Tibial artery (tissue), 4 donors: ENCODE measurements around the gene MORN5.

ENCODE experiments used
- DNase-seq, 2 donors: peaks; one replicate each; pipeline ENCODE4 v3.0.0-alpha.2; 2019
- H3K27ac ChIP-seq, 2 donors: fragments of 200-600 bp; sonication (generic) in 1 of 2; 1 replicate in 1 of 2; 2 replicates in 1 of 2; pipeline ENCODE4 v1.5.1; 2018 to 2019; ENCODE audit warnings: mild to moderate bottlenecking in 1 of 2
- H3K27me3 ChIP-seq, 2 donors: fragments of 200-600 bp; sonication (generic) in 1 of 2; one replicate each; pipeline versions ENCODE4 v1.5.1 to v1.6.0; 2016 to 2019
- H3K36me3 ChIP-seq, 3 donors: fragments of 200-600 bp; sonication (generic) in 2 of 3; one replicate each; pipeline ENCODE4 v1.5.1; 2016 to 2019; ENCODE audit warnings: mild to moderate bottlenecking in 2 of 3
- H3K4me1 ChIP-seq, 4 donors: fragments of 200-600 bp; sonication (generic) in 2 of 4; 1 replicate in 3 of 4; 2 replicates in 1 of 4; pipeline ENCODE4 v1.5.1; 2016 to 2019
- H3K4me3 ChIP-seq, 2 donors: fragments of 200-600 bp; sonication (generic) in 1 of 2; 1 replicate in 1 of 2; 2 replicates in 1 of 2; pipeline ENCODE4 v1.5.1; 2018 to 2019; ENCODE audit warnings: mild to moderate bottlenecking in 2 of 2
- H3K9me3 ChIP-seq, 3 donors: fragments of 200-600 bp; sonication (generic) in 1 of 3; one replicate each; pipeline ENCODE4 v1.5.1; 2016 to 2019
- CTCF ChIP-seq, 2 experiments: fragments of 200-600 bp in 1 of 2; fragments of 450-650 bp in 1 of 2; IDR thresholded peaks; one replicate each; pipeline ENCODE4 v1.5.1; 2017 to 2019; ENCODE audit warnings: antibody characterized with exemption in 2 of 2, mild to moderate bottlenecking in 1 of 2, moderate library complexity in 1 of 2
- intact Hi-C: fragments of 100-400 bp; cut with DNase I; formaldehyde crosslinking; loops from one replicate; pipeline ENCODE4 v1.15.0; 2023; ENCODE audit warnings: low total_unique reads

Gene MORN5

DNA sequence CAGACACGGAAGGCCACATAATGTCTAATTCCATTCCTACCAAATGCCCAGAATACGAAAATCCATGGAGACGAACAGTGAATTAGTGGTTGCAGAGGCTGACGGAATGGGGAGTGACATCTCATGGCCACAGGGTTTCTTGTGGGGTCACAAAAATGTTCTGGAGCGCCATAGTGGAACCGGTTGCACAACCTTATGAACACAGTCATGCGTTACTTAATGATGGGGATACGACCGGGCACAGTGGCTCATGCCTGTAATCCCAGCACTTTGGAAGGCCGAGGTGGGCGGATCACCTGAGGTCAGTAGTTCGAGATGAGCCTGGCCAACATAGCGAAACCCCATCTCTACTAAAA lies 40.6 kb upstream of the MORN5 start:
- Histone ChIP-seq H3K27me3 (peaks cover 0 to 5% of the 10 kb centered on the region in 2 donors), H3K4me3 (no peak overlapping the region), H3K9me3 (no peaks in the 10 kb centered on the region), H3K27ac (no peak overlapping the region), H3K36me3 (no peaks in the 10 kb centered on the region), H3K4me1 (no peaks in the 10 kb centered on the region)
- no peak for TF ChIP-seq CTCF (IDR thresholded peaks at IDR 0.05)
- intact Hi-C loops = no loop called here
- DNase-seq = no peak

- no peak for DNase-seq
- no peak overlapping the region for H3K27ac ChIP-seq
- H3K27me3 ChIP-seq = peaks cover 0 to 8% of the 10 kb centered on the region in 2 donors
- no peak for TF ChIP-seq CTCF (IDR thresholded peaks at IDR 0.05)
- no peaks in the 10 kb centered on the region for H3K9me3 ChIP-seq
- H3K4me1 ChIP-seq = peaks cover 0 to under 1% (median 0%) of the 10 kb centered on the region in 4 donors
- intact Hi-C loops = loop anchor here (10.0 kb wide), 1 partner anchor 335 kb away; no protein-coding TSS in a partner anchor
- no peak overlapping the region for H3K4me3 ChIP-seq
- no peaks in the 10 kb centered on the region for H3K36me3 ChIP-seq
Observed at GRCh38 chr9:122119721-122120120, 40.0 kb upstream of the MORN5 start.

- DNase-seq = no peak
- TF ChIP-seq CTCF (IDR thresholded peaks at IDR 0.05) = no peak
- H3K9me3 ChIP-seq = no peaks in the 10 kb centered on the region
- no peaks in the 10 kb centered on the region for H3K36me3 ChIP-seq
- H3K4me3 ChIP-seq = no peak overlapping the region
- peaks cover 3 to 15% of the 10 kb centered on the region in 2 donors for H3K27me3 ChIP-seq
- intact Hi-C loops = loop anchor here (10.0 kb wide), 1 partner anchor 334 kb away; no protein-coding TSS in a partner anchor
- H3K4me1 ChIP-seq = peaks cover 0 to 9% (median 1%) of the 10 kb centered on the region in 4 donors
- H3K27ac ChIP-seq = no peak overlapping the region
Observed at GRCh38 chr9:122120316-122121071, 39.2 kb upstream of the MORN5 start.

GRCh38 chr9:122121391-122121790 lies 38.3 kb upstream of the MORN5 start:
- H3K4me3 ChIP-seq = no peak overlapping the region
- no peaks in the 10 kb centered on the region for H3K36me3 ChIP-seq
- intact Hi-C loops = loop anchor here (10.0 kb wide), 1 partner anchor 333 kb away; no protein-coding TSS in a partner anchor
- H3K9me3 ChIP-seq = no peaks in the 10 kb centered on the region
- no peak overlapping the region for H3K27ac ChIP-seq
- TF ChIP-seq CTCF (IDR thresholded peaks at IDR 0.05) = no peak
- H3K27me3 ChIP-seq = peaks cover 3 to 22% of the 10 kb centered on the region in 2 donors
- H3K4me1 ChIP-seq = peaks cover 0 to 17% (median 9%) of the 10 kb centered on the region in 4 donors
- DNase-seq = no peak

- Histone ChIP-seq H3K9me3 (no peaks in the 10 kb centered on the region), H3K4me3 (no peak overlapping the region), H3K36me3 (no peaks in the 10 kb centered on the region), H3K27me3 (peaks cover 3 to 24% of the 10 kb centered on the region in 2 donors), H3K27ac (no peak overlapping the region), H3K4me1 (peaks cover 0 to 23% (median 14%) of the 10 kb centered on the region in 4 donors)
- no peak for DNase-seq
- TF ChIP-seq CTCF (IDR thresholded peaks at IDR 0.05) = no peak
- intact Hi-C loops = loop anchor here (10.0 kb wide), 1 partner anchor 333 kb away; no protein-coding TSS in a partner anchor
Observed at GRCh38 chr9:122121931-122122330, 37.8 kb upstream of the MORN5 start.
